ENCODE data around the gene RAP1GAP. TPM values are rescaled to one million over a fixed set of nuclear protein-coding genes. Genes with fewer than 3 reads are reported as not detected.
A peak's percentile ranks its signal among the peaks of the same experiment; 100 is the strongest.

RAP1GAP gene
- total and polyA plus RNA-seq, 9 of the 15 experiments (the other 6 are each of a cell fraction or from before 2014, with no cell fraction given) = 0.29 to 30.2 (median 19.2) TPM

- peak; percentile 53 for TF ChIP-seq MGA (IDR thresholded peaks at IDR 0.05)
- no peak for TF ChIP-seq SRSF1 (IDR thresholded peaks at IDR 0.05; ENCODE audit: low read depth, low read length)
- TF ChIP-seq EHMT2 (IDR thresholded peaks at IDR 0.05) = peak; percentile 55
- peak; percentile 60 for TF ChIP-seq SMARCE1 (IDR thresholded peaks at IDR 0.05)
- TF ChIP-seq TEAD4 (IDR thresholded peaks at IDR 0.05; ENCODE audit: low read length) = peak; percentile 88
- TF ChIP-seq TEAD4 (CRISPR knock-in tag; IDR thresholded peaks at IDR 0.05; ENCODE audit: borderline replicate concordance) = no peak
- no peak for TF ChIP-seq ZBTB34 (CRISPR knock-in tag; IDR thresholded peaks at IDR 0.05)
- no peak for TF ChIP-seq MEF2D (tag; conservative IDR thresholded peaks at IDR 0.05; ENCODE audit: low read depth)
- peak; percentile 52 for TF ChIP-seq NBN (IDR thresholded peaks at IDR 0.05; ENCODE audit: low read depth)
- peak; percentile 83 for TF ChIP-seq HES1 (IDR thresholded peaks at IDR 0.05; ENCODE audit: low read depth)
- peak; percentile 78 for TF ChIP-seq HDAC3 (IDR thresholded peaks at IDR 0.05; ENCODE audit: borderline replicate concordance, partially characterized antibody)
- no peak; the same call in 1 of the 2 replicates for TF ChIP-seq GABPB1 (CRISPR knock-in tag; IDR thresholded peaks at IDR 0.05)
- no peak for TF ChIP-seq ZC3H4 (CRISPR knock-in tag; IDR thresholded peaks at IDR 0.05; ENCODE audit: borderline replicate concordance)
- peak; percentile 84 for TF ChIP-seq ZBTB17 (CRISPR knock-in tag; IDR thresholded peaks at IDR 0.05)
- TF ChIP-seq RCOR1 (IDR thresholded peaks at IDR 0.05; ENCODE audit: borderline replicate concordance in 1 of 2, low read depth in 2 of 2, low read length in 2 of 2) = peak in 1 of 2 experiments; percentile 94; a peak in 3 of 4 replicates
- TF ChIP-seq MCM2 (IDR thresholded peaks at IDR 0.05; ENCODE audit: low read depth) = no peak
- no peak for TF ChIP-seq TCF7L2 (IDR thresholded peaks at IDR 0.05; ENCODE audit: low read depth, low read length)
Measured at GRCh38 chr1:21687081-21687529, 17.9 kb upstream of the RAP1GAP start (continued).

All from K562 (cell line).